Measurements from ENCODE around the gene SYTL2.
A peak's percentile ranks its signal among the peaks of the same experiment; 100 is the strongest.
"Not testable (repeated sequence)": the region's sequence is repeated elsewhere in the genome, so short reads cannot be mapped to it uniquely, and the experiment has no call there.

The SYTL2 gene

GRCh38 chr11:85780780-85781517 lies 30.0 kb downstream of the SYTL2 start:
- Histone ChIP-seq H3K4me1 (ENCODE audit: control insufficient read depth in 2 of 2, insufficient read depth in 2 of 2, low read length in 2 of 2) (peaks cover 16 to 40% of the 10 kb centered on the region in 2 donors), H3K27ac (ENCODE audit: low read depth in 2 of 2, low read length in 2 of 2) (peak overlapping the region; percentile 34 to 43)
- H3K4me3 ChIP-seq (ENCODE audit: low read length in 2 of 2); H3K9ac ChIP-seq (ENCODE audit: low read depth in 1 of 2, low read length in 2 of 2); H3K36me3 ChIP-seq (ENCODE audit: control insufficient read depth in 2 of 2, insufficient read depth in 2 of 2, low read length in 2 of 2); H3K27me3 ChIP-seq (ENCODE audit: control insufficient read depth in 2 of 2, insufficient read depth in 2 of 2, low read length in 2 of 2); H3K9me3 ChIP-seq (ENCODE audit: control insufficient read depth in 2 of 2, low read length in 2 of 2): not testable (repeated sequence)

- H3K4me1 ChIP-seq (ENCODE audit: control insufficient read depth in 2 of 2, insufficient read depth in 2 of 2, low read length in 2 of 2) = peaks cover 19 to 41% of the 10 kb centered on the region in 2 donors
- no peak overlapping the region for H3K4me3 ChIP-seq (ENCODE audit: low read length in 2 of 2)
- H3K36me3 ChIP-seq (ENCODE audit: control insufficient read depth in 2 of 2, insufficient read depth in 2 of 2, low read length in 2 of 2) = no peaks in the 10 kb centered on the region
- no peaks in the 10 kb centered on the region for H3K9me3 ChIP-seq (ENCODE audit: control insufficient read depth in 2 of 2, low read length in 2 of 2)
- H3K27me3 ChIP-seq (ENCODE audit: control insufficient read depth in 2 of 2, insufficient read depth in 2 of 2, low read length in 2 of 2) = no peaks in the 10 kb centered on the region
- H3K27ac ChIP-seq (ENCODE audit: low read depth in 2 of 2, low read length in 2 of 2) = peak overlapping the region; percentile 34 to 43
- no peak overlapping the region for H3K9ac ChIP-seq (ENCODE audit: low read depth in 1 of 2, low read length in 2 of 2)
These were observed 30.8 kb downstream of the SYTL2 start for GRCh38 chr11:85779956-85780640.

GRCh38 chr11:85777603-85777972 lies 33.4 kb downstream of the SYTL2 start:
- not testable (repeated sequence) for H3K9ac ChIP-seq (ENCODE audit: low read depth in 1 of 2, low read length in 2 of 2); H3K9me3 ChIP-seq (ENCODE audit: control insufficient read depth in 2 of 2, low read length in 2 of 2); H3K36me3 ChIP-seq (ENCODE audit: control insufficient read depth in 2 of 2, insufficient read depth in 2 of 2, low read length in 2 of 2); H3K27me3 ChIP-seq (ENCODE audit: control insufficient read depth in 2 of 2, insufficient read depth in 2 of 2, low read length in 2 of 2); H3K4me3 ChIP-seq (ENCODE audit: low read length in 2 of 2)
- peaks cover 20 to 54% of the 10 kb centered on the region in 2 donors for H3K4me1 ChIP-seq (ENCODE audit: control insufficient read depth in 2 of 2, insufficient read depth in 2 of 2, low read length in 2 of 2)
- H3K27ac ChIP-seq (ENCODE audit: low read depth in 2 of 2, low read length in 2 of 2) = peak overlapping the region in 1 of 2 donors; percentile 46

- Histone ChIP-seq H3K27ac (ENCODE audit: low read depth in 2 of 2, low read length in 2 of 2) (peak overlapping the region in 1 of 2 donors; percentile 46), H3K4me1 (ENCODE audit: control insufficient read depth in 2 of 2, insufficient read depth in 2 of 2, low read length in 2 of 2) (peaks cover 20 to 54% of the 10 kb centered on the region in 2 donors), H3K27me3 (ENCODE audit: control insufficient read depth in 2 of 2, insufficient read depth in 2 of 2, low read length in 2 of 2) (no peaks in the 10 kb centered on the region)
These were observed 33.9 kb downstream of the SYTL2 start for GRCh38 chr11:85776951-85777602.

GRCh38 chr11:85774256-85775101 lies 36.5 kb downstream of the SYTL2 start:
- Histone ChIP-seq H3K4me1 (ENCODE audit: control insufficient read depth in 2 of 2, insufficient read depth in 2 of 2, low read length in 2 of 2) (peaks cover 9 to 33% of the 10 kb centered on the region in 2 donors), H3K27ac (ENCODE audit: low read depth in 2 of 2, low read length in 2 of 2) (peak overlapping the region; percentile 70 to 93), H3K36me3 (ENCODE audit: control insufficient read depth in 2 of 2, insufficient read depth in 2 of 2, low read length in 2 of 2) (no peaks in the 10 kb centered on the region), H3K9ac (ENCODE audit: low read depth in 1 of 2, low read length in 2 of 2) (peak overlapping the region; percentile 35 to 58), H3K4me3 (ENCODE audit: low read length in 2 of 2) (peak overlapping the region; percentile 39 to 51), H3K9me3 (ENCODE audit: control insufficient read depth in 2 of 2, low read length in 2 of 2) (no peaks in the 10 kb centered on the region), H3K27me3 (ENCODE audit: control insufficient read depth in 2 of 2, insufficient read depth in 2 of 2, low read length in 2 of 2) (no peaks in the 10 kb centered on the region)

More at GRCh38 chr11:85776951-85777602, 33.9 kb downstream of the SYTL2 start:
- Histone ChIP-seq H3K4me3 (ENCODE audit: low read length in 2 of 2) (no peak overlapping the region), H3K9ac (ENCODE audit: low read depth in 1 of 2, low read length in 2 of 2) (peak overlapping the region in 1 of 2 donors; percentile 8), H3K36me3 (ENCODE audit: control insufficient read depth in 2 of 2, insufficient read depth in 2 of 2, low read length in 2 of 2) (no peaks in the 10 kb centered on the region), H3K9me3 (ENCODE audit: control insufficient read depth in 2 of 2, low read length in 2 of 2) (no peaks in the 10 kb centered on the region)

- Histone ChIP-seq H3K4me1 (ENCODE audit: control insufficient read depth in 2 of 2, insufficient read depth in 2 of 2, low read length in 2 of 2) (peaks cover 11 to 34% of the 10 kb centered on the region in 2 donors), H3K27me3 (ENCODE audit: control insufficient read depth in 2 of 2, insufficient read depth in 2 of 2, low read length in 2 of 2) (no peaks in the 10 kb centered on the region), H3K4me3 (ENCODE audit: low read length in 2 of 2) (no peak overlapping the region), H3K36me3 (ENCODE audit: control insufficient read depth in 2 of 2, insufficient read depth in 2 of 2, low read length in 2 of 2) (no peaks in the 10 kb centered on the region), H3K27ac (ENCODE audit: low read depth in 2 of 2, low read length in 2 of 2) (peak overlapping the region; percentile 17 to 20), H3K9me3 (ENCODE audit: control insufficient read depth in 2 of 2, low read length in 2 of 2) (no peaks in the 10 kb centered on the region), H3K9ac (ENCODE audit: low read depth in 1 of 2, low read length in 2 of 2) (no peak overlapping the region)
These were observed 38.2 kb downstream of the SYTL2 start for GRCh38 chr11:85772695-85773094.

- no peaks in the 10 kb centered on the region for H3K27me3 ChIP-seq (ENCODE audit: control insufficient read depth in 2 of 2, insufficient read depth in 2 of 2, low read length in 2 of 2)
- H3K9ac ChIP-seq (ENCODE audit: low read depth in 1 of 2, low read length in 2 of 2) = no peak overlapping the region
- no peak overlapping the region for H3K27ac ChIP-seq (ENCODE audit: low read depth in 2 of 2, low read length in 2 of 2)
- H3K36me3 ChIP-seq (ENCODE audit: control insufficient read depth in 2 of 2, insufficient read depth in 2 of 2, low read length in 2 of 2) = no peaks in the 10 kb centered on the region
- H3K9me3 ChIP-seq (ENCODE audit: control insufficient read depth in 2 of 2, low read length in 2 of 2) = no peaks in the 10 kb centered on the region
- no peak overlapping the region for H3K4me3 ChIP-seq (ENCODE audit: low read length in 2 of 2)
- peaks cover 8 to 31% of the 10 kb centered on the region in 2 donors for H3K4me1 ChIP-seq (ENCODE audit: control insufficient read depth in 2 of 2, insufficient read depth in 2 of 2, low read length in 2 of 2)
These were observed 39.4 kb downstream of the SYTL2 start for GRCh38 chr11:85771568-85771967.

- H3K9me3 ChIP-seq (ENCODE audit: control insufficient read depth in 2 of 2, low read length in 2 of 2) = no peaks in the 10 kb centered on the region
- peaks cover 4 to 20% of the 10 kb centered on the region in 2 donors for H3K4me1 ChIP-seq (ENCODE audit: control insufficient read depth in 2 of 2, insufficient read depth in 2 of 2, low read length in 2 of 2)
- H3K36me3 ChIP-seq (ENCODE audit: control insufficient read depth in 2 of 2, insufficient read depth in 2 of 2, low read length in 2 of 2) = no peaks in the 10 kb centered on the region
These were observed 41.2 kb downstream of the SYTL2 start for GRCh38 chr11:85769771-85770170.

GRCh38 chr11:85768473-85769146 lies 42.3 kb downstream of the SYTL2 start:
- Histone ChIP-seq H3K4me3 (ENCODE audit: low read length in 2 of 2) (no peak overlapping the region), H3K9me3 (ENCODE audit: control insufficient read depth in 2 of 2, low read length in 2 of 2) (no peaks in the 10 kb centered on the region), H3K36me3 (ENCODE audit: control insufficient read depth in 2 of 2, insufficient read depth in 2 of 2, low read length in 2 of 2) (no peaks in the 10 kb centered on the region)

More at GRCh38 chr11:85769771-85770170, 41.2 kb downstream of the SYTL2 start:
- Histone ChIP-seq H3K9ac (ENCODE audit: low read depth in 1 of 2, low read length in 2 of 2) (no peak overlapping the region), H3K4me3 (ENCODE audit: low read length in 2 of 2) (no peak overlapping the region), H3K27me3 (ENCODE audit: control insufficient read depth in 2 of 2, insufficient read depth in 2 of 2, low read length in 2 of 2) (no peaks in the 10 kb centered on the region), H3K27ac (ENCODE audit: low read depth in 2 of 2, low read length in 2 of 2) (no peak overlapping the region)

More at GRCh38 chr11:85768473-85769146, 42.3 kb downstream of the SYTL2 start:
- peaks cover 4 to 13% of the 10 kb centered on the region in 2 donors for H3K4me1 ChIP-seq (ENCODE audit: control insufficient read depth in 2 of 2, insufficient read depth in 2 of 2, low read length in 2 of 2)
- no peaks in the 10 kb centered on the region for H3K27me3 ChIP-seq (ENCODE audit: control insufficient read depth in 2 of 2, insufficient read depth in 2 of 2, low read length in 2 of 2)
- H3K27ac ChIP-seq (ENCODE audit: low read depth in 2 of 2, low read length in 2 of 2) = no peak overlapping the region
- no peak overlapping the region for H3K9ac ChIP-seq (ENCODE audit: low read depth in 1 of 2, low read length in 2 of 2)

All from mucosa of rectum (tissue), 2 donors.